DMS53 (cell line): ENCODE measurements around the gene ARL6IP5.

Source experiments
- DNase-seq: peaks from one replicate; lab custom pipeline; 2025; lab: John Stamatoyannopoulos, UW

Gene ARL6IP5

DNA sequence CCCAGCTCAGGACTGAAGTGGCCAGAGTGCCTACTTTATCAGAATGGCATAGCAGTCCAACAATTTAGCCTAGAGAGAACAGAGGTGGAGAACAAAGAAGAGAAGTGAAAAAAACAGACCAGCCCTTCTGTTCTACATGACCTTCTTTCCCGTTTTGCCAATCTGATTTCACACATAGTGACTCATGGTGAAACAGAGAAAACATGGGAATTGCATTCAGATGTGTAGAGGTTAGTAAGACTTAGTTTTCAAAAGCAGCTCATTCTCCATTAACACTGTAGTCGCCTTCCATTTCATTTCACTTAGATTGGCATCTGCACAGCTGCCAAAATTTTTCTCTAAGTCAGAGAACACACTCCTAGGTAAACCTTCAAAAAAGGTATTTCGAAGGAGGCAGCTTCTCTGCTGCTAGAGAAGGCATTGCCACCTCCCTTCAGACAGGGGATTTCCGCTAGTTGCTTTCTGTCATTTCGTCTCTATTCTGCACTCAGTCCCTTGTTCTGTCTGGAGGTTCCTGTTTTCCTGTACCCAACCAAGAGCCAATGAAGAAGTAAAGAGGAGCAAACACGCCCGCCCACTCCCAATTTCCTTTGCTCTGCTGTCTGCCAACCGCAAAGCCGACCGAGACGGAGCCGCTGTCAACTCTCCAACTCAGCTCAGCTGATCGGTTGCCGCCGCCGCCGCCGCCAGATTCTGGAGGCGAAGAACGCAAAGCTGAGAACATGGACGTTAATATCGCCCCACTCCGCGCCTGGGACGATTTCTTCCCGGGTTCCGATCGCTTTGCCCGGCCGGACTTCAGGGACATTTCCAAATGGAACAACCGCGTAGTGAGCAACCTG, at the start of gene ARL6IP5:
TSS of gene ARL6IP5 (plus strand) at position 612 of the 842 bp plus-strand sequence. CDS start at position 723, 111 bp downstream.
- DNase-seq, result peak; percentile 84

DNA sequence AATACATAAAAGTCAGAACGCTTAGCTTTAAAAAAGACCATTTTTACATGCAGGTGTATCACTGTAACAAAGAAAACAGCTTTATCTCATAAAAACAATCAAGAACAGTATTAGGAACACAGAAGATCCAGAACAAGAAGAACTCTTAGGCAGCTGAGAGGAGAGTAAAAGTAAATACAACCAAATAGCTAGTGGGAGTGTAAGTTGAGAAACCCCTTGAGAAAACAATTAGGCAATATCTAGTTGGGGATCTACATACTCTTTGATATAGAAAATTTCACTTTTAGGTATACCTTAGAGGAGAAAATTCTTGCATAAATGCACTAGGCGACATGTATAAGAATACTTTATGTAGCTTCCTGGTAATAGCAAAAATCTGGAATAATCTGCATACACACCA, 40.1 kb upstream of the ARL6IP5 start:
- DNase-seq, result no peak

DNA sequence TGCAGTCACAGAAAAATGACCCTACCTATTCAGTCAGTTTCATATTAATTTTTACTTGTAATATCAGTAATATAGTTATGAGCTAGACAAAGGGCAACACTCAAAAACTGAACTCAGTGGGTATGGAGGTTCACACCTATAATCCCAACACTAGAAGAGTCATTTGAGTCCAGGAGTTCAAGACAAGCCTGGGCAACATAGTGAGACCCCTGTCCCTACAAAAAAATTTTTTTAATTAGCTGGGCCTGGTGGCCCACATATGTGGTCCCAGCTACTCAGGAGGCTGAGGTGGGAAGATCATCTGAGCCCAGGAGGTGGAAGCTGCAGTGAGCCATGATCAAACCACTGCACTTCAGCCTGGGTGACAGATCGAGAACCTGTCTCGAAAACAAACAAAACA, 35.7 kb upstream of the ARL6IP5 start:
- no peak for DNase-seq

DNA sequence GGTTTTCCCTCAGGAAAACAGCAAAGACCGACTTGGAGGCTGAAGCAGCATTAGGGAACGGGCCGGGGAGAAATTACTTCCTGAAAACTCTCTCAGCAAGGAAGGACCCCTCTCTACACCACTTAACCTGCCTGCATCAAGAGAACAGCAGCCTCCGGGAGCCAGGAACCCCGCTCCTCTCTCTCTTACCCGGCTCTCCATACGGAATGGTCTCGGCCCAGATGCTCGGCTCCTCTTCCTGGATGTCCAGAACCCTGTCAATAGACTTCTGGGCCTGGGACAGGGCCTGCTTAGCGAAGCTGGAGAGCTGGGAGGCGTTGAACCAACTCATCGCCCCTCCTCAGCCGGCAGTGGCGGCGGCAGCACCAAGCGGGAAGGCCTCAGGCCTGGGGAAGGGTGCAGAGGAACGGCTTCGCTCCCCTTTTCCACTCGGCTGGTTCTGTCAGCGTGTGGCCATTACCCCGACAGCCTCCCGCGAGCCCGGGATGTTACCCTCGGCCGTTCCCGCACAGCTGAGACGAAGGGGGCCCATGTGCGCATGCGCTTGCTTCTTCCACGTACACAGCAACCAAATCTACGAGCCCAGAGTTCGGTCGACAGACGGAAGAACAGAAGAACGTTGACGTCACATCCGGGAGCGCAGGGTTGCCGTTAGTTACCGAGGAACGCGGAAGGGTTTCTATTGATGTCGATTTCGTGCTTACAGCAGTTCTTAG, 32.8 kb upstream of the ARL6IP5 start, which contains the start of gene TMF1:
TSS of gene TMF1 (minus strand) at position 578 of the 716 bp plus-strand sequence. CDS start at position 331, 247 bp downstream.
- no peak for DNase-seq

- no peak for DNase-seq
These were observed 32.3 kb upstream of the ARL6IP5 start for GRCh38 chr3:69052472-69052898.

DNA sequence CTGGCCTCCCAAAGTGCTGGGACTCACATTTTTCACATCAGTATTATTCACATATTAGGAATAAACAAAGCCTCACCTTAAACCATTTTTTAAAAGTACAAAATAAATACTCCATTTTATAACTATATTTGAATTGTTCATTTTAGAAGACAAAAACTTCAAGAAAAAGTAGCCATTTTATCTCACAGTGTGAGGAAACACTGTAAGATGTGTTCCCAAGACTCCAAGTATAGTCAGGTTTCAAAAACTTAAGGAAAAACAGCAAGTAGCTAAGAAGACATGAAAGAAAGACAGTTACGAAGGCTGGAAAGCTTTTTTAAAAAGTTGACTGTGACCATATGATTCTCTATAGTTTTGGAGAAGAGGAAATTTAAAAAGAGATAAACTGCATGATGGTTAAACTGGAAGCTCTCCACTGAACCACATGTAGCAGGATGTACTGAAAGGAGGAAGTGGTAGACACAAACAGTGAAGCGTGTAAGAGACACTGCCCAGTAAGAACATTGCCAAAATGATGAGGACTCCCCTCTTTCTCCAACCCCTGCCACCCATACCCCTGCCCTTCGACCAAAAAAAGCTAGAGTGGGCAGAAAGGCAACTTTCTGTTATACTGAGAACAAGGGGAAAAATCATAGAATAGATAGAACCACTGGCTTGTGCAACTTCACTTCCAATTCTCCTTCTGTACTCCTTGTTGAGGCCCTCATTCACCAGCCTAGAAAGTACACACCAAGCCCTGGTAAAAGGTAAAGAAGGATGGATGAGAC, 26.4 kb upstream of the ARL6IP5 start:
- no peak for DNase-seq

DNA sequence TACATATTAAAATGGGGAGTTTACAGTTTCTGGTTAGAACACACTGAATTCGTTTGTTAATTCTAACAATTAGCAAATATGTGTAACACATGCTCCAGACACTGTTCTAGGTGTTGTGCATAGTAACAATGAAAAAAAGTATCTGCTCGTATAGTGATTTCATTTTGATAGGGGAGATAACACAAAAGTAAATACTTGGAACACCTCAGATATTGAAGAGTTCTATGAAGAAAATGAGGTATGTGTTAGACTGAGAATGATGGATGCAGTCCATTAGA, 25.9 kb upstream of the ARL6IP5 start:
- DNase-seq, result no peak

GRCh38 chr3:69059688-69060087, 25.0 kb upstream of the ARL6IP5 start:
- DNase-seq, result no peak

DNA sequence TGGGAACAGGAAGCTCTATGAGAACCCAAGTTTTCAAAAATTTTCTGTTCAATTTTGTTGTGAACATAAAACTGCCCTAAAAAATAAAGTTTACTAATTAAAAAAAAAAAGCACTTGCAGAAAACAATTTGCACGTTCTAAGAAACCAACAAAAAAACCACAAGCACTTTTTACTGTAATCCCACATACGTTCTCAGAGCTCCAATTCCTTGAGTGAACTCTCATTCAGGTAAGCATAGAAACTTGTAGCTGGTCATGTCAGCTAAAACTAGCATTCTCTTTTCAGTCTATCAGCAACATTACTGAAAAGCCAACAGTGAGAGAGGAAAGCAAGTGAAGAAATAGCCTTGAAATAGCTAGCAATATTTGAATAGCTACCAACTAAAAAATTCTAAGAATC, 21.1 kb upstream of the ARL6IP5 start:
- DNase-seq, result no peak

GRCh38 chr3:69065318-69065964, 19.3 kb upstream of the ARL6IP5 start:
- DNase-seq, result no peak

GRCh38 chr3:69066121-69066520, 18.6 kb upstream of the ARL6IP5 start:
- no peak for DNase-seq

GRCh38 chr3:69072928-69073327, 11.8 kb upstream of the ARL6IP5 start:
- no peak for DNase-seq

- DNase-seq, result peak; percentile 16
These were observed 5.2 kb upstream of the ARL6IP5 start for GRCh38 chr3:69079269-69080159.

- DNase-seq, result peak; percentile 84
These were observed 4.4 kb upstream of the ARL6IP5 start, which contains the start of gene UBA3 for GRCh38 chr3:69080233-69080920. Gene UBA3, minus strand, starts transcription at chr3:69080365. Its CDS starts 12 bp downstream, at chr3:69080353.

DNA sequence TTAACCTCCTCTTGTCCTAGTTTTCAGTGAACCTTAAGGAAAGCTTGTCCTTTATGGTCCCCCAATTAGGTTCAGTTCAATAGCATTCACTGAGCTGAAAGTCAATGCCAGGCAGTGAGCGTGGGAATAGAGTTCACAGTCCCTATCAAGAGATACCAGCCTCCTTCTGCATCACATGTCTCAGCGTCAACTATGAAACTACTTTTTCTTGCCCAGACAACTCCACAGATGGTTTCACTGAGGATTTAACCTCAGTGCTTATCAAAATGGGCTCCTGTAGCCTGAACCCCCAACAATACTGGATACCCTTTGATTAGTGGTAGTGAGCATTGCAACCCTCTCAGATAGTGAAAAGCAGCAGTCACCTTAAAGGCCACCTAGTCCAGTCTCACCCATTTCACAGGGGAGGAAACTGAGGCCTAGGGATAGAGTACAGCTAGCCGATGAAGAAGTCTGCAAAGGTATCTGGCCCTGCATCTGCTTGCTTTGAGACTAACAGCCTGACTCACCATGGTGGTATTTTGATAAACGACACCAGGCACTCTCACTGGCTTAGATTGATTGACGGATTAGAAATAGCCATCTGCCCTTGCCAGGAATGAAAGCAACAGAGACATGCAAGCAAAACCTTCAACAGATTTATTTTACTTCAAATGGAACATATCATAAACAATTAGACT, 3.0 kb upstream of the ARL6IP5 start:
- DNase-seq, result peak; percentile 30

DNA sequence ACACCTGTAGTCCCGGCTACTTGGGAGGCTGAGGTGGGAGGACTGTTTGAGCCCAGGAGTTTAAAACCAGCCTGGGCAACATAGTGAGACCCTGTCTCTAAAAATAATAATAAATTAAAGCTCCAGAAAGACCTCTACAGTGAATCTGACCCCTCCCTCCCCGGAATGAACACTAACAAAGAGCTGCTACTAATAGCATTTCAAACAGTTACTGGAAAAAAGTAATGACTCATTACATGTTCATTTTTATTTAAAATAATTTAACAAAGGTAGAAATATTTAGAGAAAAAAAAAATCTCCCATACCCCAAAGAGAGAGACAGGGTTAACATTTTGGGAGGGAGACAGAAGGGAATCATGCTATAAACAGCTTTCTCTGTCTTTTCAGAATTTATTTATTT, 2.4 kb upstream of the ARL6IP5 start:
- DNase-seq, result no peak

DNA sequence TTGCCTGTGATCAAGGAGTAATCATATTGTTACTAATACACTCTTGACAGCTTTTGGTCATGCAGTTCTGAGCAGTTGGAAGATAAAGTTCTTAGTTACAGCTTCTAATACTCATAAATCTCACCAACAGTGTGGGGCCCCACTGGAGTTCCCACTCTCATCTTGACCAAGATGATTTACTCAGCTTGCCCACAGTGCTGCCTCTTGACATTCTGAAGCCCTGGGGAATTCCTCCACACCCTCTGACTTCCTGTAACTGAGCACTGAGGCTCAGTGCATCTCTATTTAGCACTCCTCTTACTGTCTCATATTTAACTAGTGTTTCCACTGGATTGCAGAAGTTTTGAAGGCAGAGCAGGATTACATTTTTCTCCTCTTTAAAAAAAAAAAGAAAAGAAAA, 1.9 kb upstream of the ARL6IP5 start:
- peak; percentile 14 for DNase-seq

- DNase-seq, result peak; percentile 11
These were observed 563 bp downstream of the ARL6IP5 start for GRCh38 chr3:69085168-69085832.
